ENCODE data around the gene ADAMTSL4.

DNA sequence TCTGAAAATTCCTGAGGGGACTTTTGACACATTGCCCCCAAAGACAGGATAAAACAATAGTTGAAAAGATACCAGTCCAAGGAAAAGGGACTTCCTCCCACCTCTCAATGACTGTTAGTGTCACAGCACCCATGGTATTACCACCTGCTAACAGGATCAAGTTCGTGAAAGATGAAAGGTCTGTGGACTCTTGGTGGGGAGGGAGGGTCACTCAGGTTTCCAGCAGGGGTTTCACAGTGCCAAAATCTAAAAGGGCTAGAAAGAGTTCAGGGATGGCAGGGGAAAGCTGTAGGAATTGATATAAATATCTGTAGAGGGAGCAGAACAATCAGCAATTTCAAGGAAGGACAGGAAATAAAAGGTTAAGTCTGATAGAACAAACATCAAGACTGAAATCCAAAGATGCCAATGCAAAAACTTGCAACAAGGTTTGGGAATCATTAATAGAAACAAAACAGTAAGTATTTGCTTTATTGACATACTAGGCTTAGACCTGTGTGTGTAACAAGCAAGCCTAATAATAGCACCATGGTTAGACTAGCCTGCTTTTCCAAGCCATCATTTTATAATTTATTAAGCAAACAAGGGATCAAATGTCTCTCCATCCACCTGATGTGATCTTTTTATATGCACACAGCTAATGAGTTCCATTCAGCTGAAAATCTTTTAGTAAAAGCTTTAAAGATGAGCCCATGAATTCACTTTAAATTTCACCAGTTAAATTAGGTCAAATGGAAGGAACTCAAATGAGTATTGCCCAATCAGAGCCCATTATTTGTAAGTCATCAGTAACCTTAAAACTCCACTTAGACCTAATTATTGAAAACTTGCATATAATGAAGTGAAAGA is 26.5 kb downstream of the ADAMTSL4 start:
- TF ChIP-seq TEAD4 (IDR thresholded peaks at IDR 0.05) = no peak
- TF ChIP-seq ZBTB7A (IDR thresholded peaks at IDR 0.05; ENCODE audit: low read depth) = no peak
- no peak for TF ChIP-seq FOXM1 (IDR thresholded peaks at IDR 0.05; ENCODE audit: borderline replicate concordance, low read depth)
- TF ChIP-seq EP300 (IDR thresholded peaks at IDR 0.05; ENCODE audit: borderline replicate concordance) = no peak
- TF ChIP-seq EGR1 (IDR thresholded peaks at IDR 0.05) = no peak
